Neuronal stem cell (in vitro differentiated cells): ENCODE measurements around the gene TUBB6.

ENCODE experiments used
- DNase-seq: peaks from one replicate; pipeline ENCODE4 v3.0.0-alpha.2; 2013; ENCODE audit warnings: low spot score
- H2AFZ ChIP-seq: one replicate; pipeline ENCODE4 v1.6.1; 2013; ENCODE audit warnings: mild to moderate bottlenecking, low read length, inconsistent platforms
- H2AK5ac ChIP-seq: 2 replicates; pipeline ENCODE4 v1.6.1; 2013; ENCODE audit warnings: low read depth, mild to moderate bottlenecking, inconsistent platforms, low read length, moderate library complexity, mixed read lengths
- H2BK120ac ChIP-seq: 2 replicates; pipeline ENCODE4 v1.6.1; 2013; ENCODE audit warnings: low read depth, mild to moderate bottlenecking, inconsistent platforms, low read length, moderate library complexity, mixed read lengths
- H2BK12ac ChIP-seq: one replicate; pipeline ENCODE4 v1.6.1; 2013; ENCODE audit warnings: low read length, inconsistent platforms
- H2BK15ac ChIP-seq: 2 replicates; pipeline ENCODE4 v1.6.1; 2013; ENCODE audit warnings: mild to moderate bottlenecking, low read length, inconsistent platforms, mixed read lengths
- H2BK5ac ChIP-seq: one replicate; pipeline ENCODE4 v1.6.1; 2013; ENCODE audit warnings: inconsistent platforms, mild to moderate bottlenecking, low read length, moderate library complexity
- H3K14ac ChIP-seq: one replicate; pipeline ENCODE4 v1.6.1; 2013; ENCODE audit warnings: low read length, inconsistent platforms
- H3K18ac ChIP-seq: 2 replicates; pipeline ENCODE4 v1.6.1; 2013; ENCODE audit warnings: low read length, inconsistent platforms
- H3K23ac ChIP-seq: 2 replicates; pipeline ENCODE4 v1.6.1; 2013; ENCODE audit warnings: low read depth, mild to moderate bottlenecking, mixed read lengths, low read length, inconsistent platforms; ENCODE audit not compliant: poor library complexity
- H3K27ac ChIP-seq: replicated peaks from 3 replicates; pipeline ENCODE4 v1.5.1; 2013; ENCODE audit warnings: low read length, inconsistent platforms
- H3K27me3 ChIP-seq, 3 experiments: 2 replicates each; pipeline ENCODE4 v1.6.1; 2013; ENCODE audit warnings: low read length in 3 of 3, mild to moderate bottlenecking in 2 of 3, inconsistent platforms in 1 of 3, low read depth in 1 of 3, mixed read lengths in 1 of 3, moderate library complexity in 1 of 3; ENCODE audit not compliant: control insufficient read depth in 3 of 3, insufficient read depth in 3 of 3
- H3K36me3 ChIP-seq, 2 donors: replicated peaks in 1 of 2; 2 replicates each; pipeline ENCODE4 v1.6.1; 2013; ENCODE audit warnings: low read length in 2 of 2; ENCODE audit not compliant: control insufficient read depth in 2 of 2, insufficient read depth in 2 of 2
- H3K4ac ChIP-seq: 2 replicates; pipeline ENCODE4 v1.6.1; 2013; ENCODE audit warnings: inconsistent platforms, mild to moderate bottlenecking, low read length, moderate library complexity
- H3K4me1 ChIP-seq, 2 donors: 1 replicate in 1 of 2; 2 replicates in 1 of 2; pipeline ENCODE4 v1.6.1; 2013; ENCODE audit warnings: low read length in 2 of 2, low read depth in 1 of 2; ENCODE audit not compliant: control insufficient read depth in 2 of 2, insufficient read depth in 1 of 2
- H3K4me2 ChIP-seq: one replicate; pipeline ENCODE4 v1.6.1; 2013; ENCODE audit warnings: mild to moderate bottlenecking, low read length, inconsistent platforms; ENCODE audit not compliant: insufficient read depth, poor library complexity, severe bottlenecking
- H3K4me3 ChIP-seq, 2 donors: 2 replicates each; pipeline ENCODE4 v1.5.1; 2013; ENCODE audit warnings: low read length in 2 of 2, mild to moderate bottlenecking in 2 of 2, inconsistent platforms in 1 of 2, moderate library complexity in 1 of 2
- H3K79me1 ChIP-seq: one replicate; pipeline ENCODE4 v1.6.1; 2013; ENCODE audit warnings: low read depth, mild to moderate bottlenecking, inconsistent platforms, low read length, moderate library complexity
- H3K9ac ChIP-seq: one replicate; pipeline ENCODE4 v1.6.1; 2013; ENCODE audit warnings: mild to moderate bottlenecking, low read depth, low read length, inconsistent platforms; ENCODE audit not compliant: poor library complexity
- H3K9me3 ChIP-seq, 2 donors: replicated peaks in 1 of 2; 2 replicates each; pipeline versions ENCODE3 to v1.6.1; 2013; ENCODE audit warnings: low read length in 2 of 2, mild to moderate bottlenecking in 2 of 2, inconsistent platforms in 1 of 2, low read depth in 1 of 2, mixed read lengths in 1 of 2, moderate library complexity in 1 of 2; ENCODE audit not compliant: control insufficient read depth in 2 of 2, insufficient read depth in 1 of 2
- H4K8ac ChIP-seq: one replicate; pipeline ENCODE4 v1.6.1; 2013; ENCODE audit warnings: low read depth, mild to moderate bottlenecking, inconsistent platforms, low read length, moderate library complexity
- H4K91ac ChIP-seq: one replicate; pipeline ENCODE4 v1.6.1; 2013; ENCODE audit warnings: low read length, low read depth, mild to moderate bottlenecking, inconsistent platforms; ENCODE audit not compliant: poor library complexity
- WGBS, 2 donors: extraction: QIAGEN DNeasy Blood & Tissue Kit; methylation state at CpG; one replicate each; pipeline ENCODE4 v1.1.7; 2013; ENCODE audit warnings: missing lambda C conversion rate in 2 of 2, mixed read lengths in 1 of 2; ENCODE audit not compliant: insufficient read length in 2 of 2, insufficient replicate concordance in 1 of 2; ENCODE audit errors: extremely low coverage in 2 of 2; 5-methylcytosine and 5-hydroxymethylcytosine counted together

TUBB6 gene

GRCh38 chr18:12314591-12315305 is 6.7 kb downstream of the TUBB6 start:
- Histone ChIP-seq H3K27me3 (no peaks in the 10 kb centered on the region), H4K91ac (no peak overlapping the region), H3K23ac (no peak overlapping the region), H3K9ac (no peak overlapping the region), H3K79me1 (no peaks in the 10 kb centered on the region), H3K9me3 (peaks cover 7 to 24% of the 10 kb centered on the region in 2 donors), H3K4me2 (no peak overlapping the region), H2BK120ac (no peak overlapping the region), H3K27ac (no peak overlapping the region), H3K4ac (no peak overlapping the region), H3K14ac (no peak overlapping the region), H3K4me1 (no peaks in the 10 kb centered on the region), H2AFZ (no peak overlapping the region), H4K8ac (no peak overlapping the region), H3K18ac (no peak overlapping the region), H3K4me3 (no peak overlapping the region), H2BK12ac (no peak overlapping the region), H2BK15ac (no peak overlapping the region), H3K36me3 (peaks cover 9 to 90% of the 10 kb centered on the region in 2 donors), H2BK5ac (no peak overlapping the region), H2AK5ac (no peak overlapping the region)
- no CpG with 5 or more reads among the region's 1 CpG for WGBS, 2 donors
- DNase-seq: no peak

- H3K79me1 ChIP-seq: peaks cover 2% of the 10 kb centered on the region
These were observed 7.4 kb downstream of the TUBB6 start for GRCh38 chr18:12315490-12315889.

GRCh38 chr18:12315911-12316310 is 7.9 kb downstream of the TUBB6 start:
- Histone ChIP-seq H3K14ac (no peak overlapping the region), H3K27ac (no peak overlapping the region), H3K9me3 (peaks cover 2 to 15% of the 10 kb centered on the region in 2 donors), H3K9ac (no peak overlapping the region), H3K4ac (no peak overlapping the region), H2AFZ (no peak overlapping the region), H3K79me1 (peaks cover 2% of the 10 kb centered on the region), H4K91ac (no peak overlapping the region), H3K23ac (no peak overlapping the region), H3K4me1 (no peaks in the 10 kb centered on the region), H3K36me3 (peaks cover 3 to 88% of the 10 kb centered on the region in 2 donors), H3K4me2 (no peak overlapping the region), H4K8ac (no peak overlapping the region), H3K4me3 (no peak overlapping the region), H2BK15ac (no peak overlapping the region), H2BK120ac (no peak overlapping the region), H2BK12ac (no peak overlapping the region), H2AK5ac (no peak overlapping the region), H2BK5ac (no peak overlapping the region), H3K18ac (no peak overlapping the region), H3K27me3 (no peaks in the 10 kb centered on the region)
- no peak for DNase-seq
- WGBS, 2 donors: no CpG with 5 or more reads among the region's 5 CpGs

More at GRCh38 chr18:12315490-12315889, 7.4 kb downstream of the TUBB6 start:
- Histone ChIP-seq H3K27ac (no peak overlapping the region), H3K18ac (no peak overlapping the region), H3K4me1 (no peaks in the 10 kb centered on the region), H4K8ac (no peak overlapping the region), H3K36me3 (peaks cover 6 to 88% of the 10 kb centered on the region in 2 donors), H3K4ac (no peak overlapping the region), H3K23ac (no peak overlapping the region), H3K9ac (no peak overlapping the region), H3K14ac (no peak overlapping the region), H3K9me3 (peaks cover 5 to 19% of the 10 kb centered on the region in 2 donors), H2BK15ac (no peak overlapping the region), H4K91ac (no peak overlapping the region), H3K4me2 (no peak overlapping the region), H2AFZ (no peak overlapping the region), H2AK5ac (no peak overlapping the region), H3K4me3 (no peak overlapping the region), H2BK12ac (no peak overlapping the region), H2BK5ac (no peak overlapping the region), H2BK120ac (no peak overlapping the region), H3K27me3 (no peaks in the 10 kb centered on the region)
- no peak for DNase-seq
- WGBS, 2 donors: no CpG with 5 or more reads among the region's 10 CpGs

- WGBS, 2 donors: no CpG with 5 or more reads among the region's 6 CpGs
These were observed 9.8 kb downstream of the TUBB6 start for GRCh38 chr18:12317664-12318333.

More at GRCh38 chr18:12317664-12318333, 9.8 kb downstream of the TUBB6 start:
- H3K9me3 ChIP-seq: no peaks in the 10 kb centered on the region
- no peak overlapping the region for H2BK15ac ChIP-seq
- no peak overlapping the region for H3K9ac ChIP-seq
- no peak overlapping the region for H2BK120ac ChIP-seq
- no peak overlapping the region for H3K18ac ChIP-seq
- no peak overlapping the region for H4K91ac ChIP-seq
- H3K23ac ChIP-seq: no peak overlapping the region
- no peak for DNase-seq
- H2AK5ac ChIP-seq: no peak overlapping the region
- no peak overlapping the region for H3K4me3 ChIP-seq
- no peaks in the 10 kb centered on the region for H3K4me1 ChIP-seq
- peaks cover 2% of the 10 kb centered on the region for H3K79me1 ChIP-seq
- no peak overlapping the region for H3K27ac ChIP-seq
- H2AFZ ChIP-seq: no peak overlapping the region
- no peak overlapping the region for H3K4me2 ChIP-seq
- H3K36me3 ChIP-seq: peaks cover 3 to 90% of the 10 kb centered on the region in 2 donors
- H4K8ac ChIP-seq: no peak overlapping the region
- no peak overlapping the region for H3K14ac ChIP-seq
- H2BK12ac ChIP-seq: no peak overlapping the region
- no peak overlapping the region for H3K4ac ChIP-seq
- no peak overlapping the region for H2BK5ac ChIP-seq
- no peaks in the 10 kb centered on the region for H3K27me3 ChIP-seq
